ENCODE results near the gene FOXS1. TPM values are rescaled to one million over a fixed set of nuclear protein-coding genes. Genes with fewer than 3 reads are reported as not detected.

Gene FOXS1
- total RNA-seq, 1 donor from 2014 or later: 0.56 TPM

DNA sequence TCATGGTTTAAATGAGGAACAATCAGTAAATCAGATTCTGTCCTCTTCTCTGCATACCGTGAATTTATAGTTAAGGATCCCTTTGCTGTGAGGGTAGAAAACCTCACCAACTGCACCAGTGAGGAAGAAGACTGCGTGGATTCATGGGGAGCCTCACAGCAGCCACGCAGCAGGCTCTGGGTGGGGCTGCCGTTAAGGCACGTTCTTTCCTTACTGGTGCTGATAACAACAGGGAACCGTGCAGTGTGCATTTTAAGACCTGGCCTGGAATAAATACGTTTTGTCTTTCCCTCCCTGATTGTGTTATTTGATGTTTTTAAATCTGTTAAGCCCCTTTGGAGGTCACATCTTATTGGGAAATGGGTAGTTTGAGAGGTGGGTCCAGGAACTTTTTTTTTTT lies 43.9 kb downstream of the FOXS1 start:
- no peak for DNase-seq (ENCODE audit: low read depth)

DNA sequence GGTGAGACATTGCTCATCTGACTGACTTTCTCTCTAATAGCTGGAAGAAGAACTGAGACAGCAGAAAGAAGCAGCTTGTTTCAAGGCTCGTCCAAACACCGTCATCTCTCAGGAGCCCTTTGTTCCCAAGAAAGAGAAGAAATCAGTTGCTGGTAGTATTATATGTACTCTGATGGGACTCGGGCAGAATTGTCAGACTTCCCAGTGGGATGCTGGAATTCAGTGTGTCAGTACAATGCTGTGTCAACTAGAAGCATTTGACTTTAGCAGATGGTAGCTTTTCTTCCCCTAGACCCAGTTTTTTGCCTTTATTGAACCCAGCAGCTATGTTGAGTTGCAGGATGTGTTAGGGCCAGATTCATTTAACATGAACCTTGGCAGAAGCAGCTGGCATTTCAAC lies 48.0 kb downstream of the FOXS1 start:
- no peak for DNase-seq (ENCODE audit: low read depth)

Other genes starting within 250 kb of the FOXS1 start
- gene ID1, start 240.3 kb downstream of the FOXS1 start, total RNA-seq: 6.7 and 8.9 TPM in 2 replicates
- not detected in 2 replicates for gene COX4I2, start 207.7 kb downstream of the FOXS1 start, total RNA-seq
- gene BCL2L1, start 122.7 kb downstream of the FOXS1 start, total RNA-seq: 172 and 239 TPM in 2 replicates
- 7.0 and 10.5 TPM in 2 replicates for gene TPX2, start 106.3 kb downstream of the FOXS1 start, total RNA-seq
- gene MYLK2, start 26.2 kb downstream of the FOXS1 start, total RNA-seq: 0.10 and 0.13 TPM in 2 replicates
- gene DUSP15, start 24.9 kb upstream of the FOXS1 start, total RNA-seq: 0.64 and 0.68 TPM in 2 replicates
- gene TTLL9, start 25.0 kb upstream of the FOXS1 start, total RNA-seq: not detected in 2 replicates
- 7.8 and 7.9 TPM in 2 replicates for gene PDRG1, start 106.4 kb upstream of the FOXS1 start, total RNA-seq
- not detected in 2 replicates for gene XKR7, start 122.5 kb upstream of the FOXS1 start, total RNA-seq
- gene CCM2L, start 164.8 kb upstream of the FOXS1 start, total RNA-seq: not detected in 2 replicates
- gene HCK, start 206.6 kb upstream of the FOXS1 start, total RNA-seq: not detected in 2 replicates